Smooth muscle cell (in vitro differentiated cells): ENCODE measurements around the gene WASL. TPM values are rescaled to one million over a fixed set of nuclear protein-coding genes. Genes with fewer than 3 reads are reported as not detected.

Source experiments
- DNase-seq: peaks from one replicate; lab custom pipeline; 2025; ENCODE audit not compliant: unreplicated experiment; lab: John Stamatoyannopoulos, UW
- H2AFZ ChIP-seq: fragments of 200-600 bp; sonication (generic); 2 replicates; pipeline ENCODE4 v1.6.0; 2016; ENCODE audit warnings: antibody characterized with exemption, low read depth, mild to moderate bottlenecking
- H3F3A ChIP-seq: fragments of 200-600 bp; sonication (generic); 2 replicates; pipeline ENCODE4 v1.6.0; 2017; ENCODE audit warnings: antibody characterized with exemption, low read depth
- H3K27ac ChIP-seq: fragments of 200-600 bp; sonication (generic); 2 replicates; pipeline ENCODE4 v1.5.1; 2016; ENCODE audit warnings: low read depth, mild to moderate bottlenecking
- H3K27me3 ChIP-seq: fragments of 200-600 bp; sonication (generic); 2 replicates; pipeline ENCODE4 v1.6.1; 2016; ENCODE audit warnings: low read depth, mild to moderate bottlenecking
- H3K36me3 ChIP-seq: fragments of 200-600 bp; sonication (generic); 2 replicates; pipeline ENCODE4 v1.5.1; 2016; ENCODE audit warnings: low read depth
- H3K4me1 ChIP-seq: fragments of 200-600 bp; sonication (generic); 2 replicates; pipeline ENCODE4 v1.5.1; 2016; ENCODE audit warnings: low read depth
- H3K4me2 ChIP-seq: fragments of 200-600 bp; sonication (generic); 2 replicates; pipeline ENCODE4 v1.6.0; 2016; ENCODE audit warnings: mild to moderate bottlenecking
- H3K4me3 ChIP-seq: fragments of 200-600 bp; sonication (generic); 2 replicates; pipeline ENCODE4 v1.5.1; 2016; ENCODE audit warnings: mild to moderate bottlenecking
- H3K79me2 ChIP-seq: fragments of 200-600 bp; sonication (generic); 2 replicates; pipeline ENCODE4 v1.6.0; 2016; ENCODE audit warnings: low read depth, mild to moderate bottlenecking
- H3K9ac ChIP-seq: fragments of 200-600 bp; sonication (generic); 2 replicates; pipeline ENCODE4 v1.6.0; 2016; ENCODE audit warnings: low read depth
- H3K9me3 ChIP-seq: fragments of 200-600 bp; sonication (generic); replicated peaks from 2 replicates; pipeline ENCODE4 v1.5.1; 2016; ENCODE audit warnings: low read depth
- H4K20me1 ChIP-seq: fragments of 200-600 bp; sonication (generic); 2 replicates; pipeline ENCODE4 v1.6.0; 2016; ENCODE audit warnings: low read depth
- WGBS: methylation state at CpG from one replicate; pipeline ENCODE4 v1.1.7; 2016; ENCODE audit warnings: low lambda C conversion rate; 5-methylcytosine and 5-hydroxymethylcytosine counted together
- polyA plus RNA-seq: library from polyadenylated mRNA; unstranded; fragments of >200 nt; fragmentation: Nextera tagmentation; extraction: Ambion mirVana; gene quantifications from 2 replicates; pipeline ENCODE4 v1.2.1, GENCODE V29; 2016
- total RNA-seq: library from RNA; depleted of rRNA; stranded (reverse); fragments of >200 nt; gene quantifications from 2 replicates; pipeline ENCODE4 v1.2.3, GENCODE V29; 2014
- TF ChIP-seq, protein P1 (sequence below): fragments of 200-600 bp; sonication (generic); IDR thresholded peaks from 2 replicates; pipeline ENCODE4 v1.5.1; 2017; ENCODE audit warnings: borderline replicate concordance, mild to moderate bottlenecking, antibody characterized with exemption; ENCODE audit not compliant: insufficient read depth, poor library complexity, severe bottlenecking

Gene WASL
- total and polyA plus RNA-seq, 2 experiments from 2014 or later = 22.7 to 35.3 TPM

GRCh38 chr7:123665157-123665556 lies 83.6 kb downstream of the WASL start:
- Histone ChIP-seq H3K4me2 (no peak overlapping the region), H3K36me3 (no peaks in the 10 kb centered on the region), H3K27ac (no peak overlapping the region), H3K4me1 (no peaks in the 10 kb centered on the region), H3K79me2 (no peaks in the 10 kb centered on the region), H4K20me1 (no peaks in the 10 kb centered on the region), H3K4me3 (no peak overlapping the region), H2AFZ (no peak overlapping the region), H3K27me3 (no peaks in the 10 kb centered on the region), H3K9ac (no peak overlapping the region), H3F3A (no peaks in the 10 kb centered on the region), H3K9me3 (no peaks in the 10 kb centered on the region)
- TF ChIP-seq, protein P1, sequence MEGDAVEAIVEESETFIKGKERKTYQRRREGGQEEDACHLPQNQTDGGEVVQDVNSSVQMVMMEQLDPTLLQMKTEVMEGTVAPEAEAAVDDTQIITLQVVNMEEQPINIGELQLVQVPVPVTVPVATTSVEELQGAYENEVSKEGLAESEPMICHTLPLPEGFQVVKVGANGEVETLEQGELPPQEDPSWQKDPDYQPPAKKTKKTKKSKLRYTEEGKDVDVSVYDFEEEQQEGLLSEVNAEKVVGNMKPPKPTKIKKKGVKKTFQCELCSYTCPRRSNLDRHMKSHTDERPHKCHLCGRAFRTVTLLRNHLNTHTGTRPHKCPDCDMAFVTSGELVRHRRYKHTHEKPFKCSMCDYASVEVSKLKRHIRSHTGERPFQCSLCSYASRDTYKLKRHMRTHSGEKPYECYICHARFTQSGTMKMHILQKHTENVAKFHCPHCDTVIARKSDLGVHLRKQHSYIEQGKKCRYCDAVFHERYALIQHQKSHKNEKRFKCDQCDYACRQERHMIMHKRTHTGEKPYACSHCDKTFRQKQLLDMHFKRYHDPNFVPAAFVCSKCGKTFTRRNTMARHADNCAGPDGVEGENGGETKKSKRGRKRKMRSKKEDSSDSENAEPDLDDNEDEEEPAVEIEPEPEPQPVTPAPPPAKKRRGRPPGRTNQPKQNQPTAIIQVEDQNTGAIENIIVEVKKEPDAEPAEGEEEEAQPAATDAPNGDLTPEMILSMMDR = no peak
- DNase-seq = no peak
- 91% methylated on average over 2 of the region's 2 CpGs for WGBS

- TF ChIP-seq, protein P1 = no peak
- WGBS = 98% methylated on average over 6 of the region's 6 CpGs
Measured at GRCh38 chr7:123663200-123663599, 85.6 kb downstream of the WASL start.

GRCh38 chr7:123662755-123663154 lies 86.0 kb downstream of the WASL start:
- H3K4me2 ChIP-seq = no peak overlapping the region
- TF ChIP-seq, protein P1 = no peak
- no peak for DNase-seq
- H3K4me3 ChIP-seq = no peak overlapping the region
- no peaks in the 10 kb centered on the region for H3K27me3 ChIP-seq
- no peaks in the 10 kb centered on the region for H3K36me3 ChIP-seq
- H3K27ac ChIP-seq = no peak overlapping the region
- H3K4me1 ChIP-seq = no peaks in the 10 kb centered on the region
- H3K9me3 ChIP-seq = no peaks in the 10 kb centered on the region
- no peaks in the 10 kb centered on the region for H3K79me2 ChIP-seq
- 90% methylated on average over 3 of the region's 3 CpGs for WGBS
- no peaks in the 10 kb centered on the region for H4K20me1 ChIP-seq
- no peak overlapping the region for H3K9ac ChIP-seq
- no peak overlapping the region for H2AFZ ChIP-seq
- H3F3A ChIP-seq = no peaks in the 10 kb centered on the region

More at GRCh38 chr7:123663200-123663599, 85.6 kb downstream of the WASL start:
- no peak overlapping the region for H3K4me2 ChIP-seq
- H3K79me2 ChIP-seq = no peaks in the 10 kb centered on the region
- H4K20me1 ChIP-seq = no peaks in the 10 kb centered on the region
- no peak overlapping the region for H3K9ac ChIP-seq
- H3K4me1 ChIP-seq = no peaks in the 10 kb centered on the region
- no peak overlapping the region for H3K27ac ChIP-seq
- H3K9me3 ChIP-seq = no peaks in the 10 kb centered on the region
- no peaks in the 10 kb centered on the region for H3K36me3 ChIP-seq
- no peak overlapping the region for H3K4me3 ChIP-seq
- H3F3A ChIP-seq = no peaks in the 10 kb centered on the region
- no peak for DNase-seq
- no peaks in the 10 kb centered on the region for H3K27me3 ChIP-seq
- H2AFZ ChIP-seq = no peak overlapping the region

- H4K20me1 ChIP-seq = no peaks in the 10 kb centered on the region
- H3K79me2 ChIP-seq = no peaks in the 10 kb centered on the region
- no peaks in the 10 kb centered on the region for H3K27me3 ChIP-seq
- no peaks in the 10 kb centered on the region for H3K9me3 ChIP-seq
- H3K4me1 ChIP-seq = no peaks in the 10 kb centered on the region
- H2AFZ ChIP-seq = no peak overlapping the region
- H3K36me3 ChIP-seq = no peaks in the 10 kb centered on the region
- WGBS = 96% methylated on average over 15 of the region's 15 CpGs
- TF ChIP-seq, protein P1 = no peak
- H3K4me3 ChIP-seq = no peak overlapping the region
- no peak overlapping the region for H3K9ac ChIP-seq
- H3K4me2 ChIP-seq = no peak overlapping the region
- no peak overlapping the region for H3K27ac ChIP-seq
- H3F3A ChIP-seq = no peaks in the 10 kb centered on the region
- DNase-seq = no peak
Measured at GRCh38 chr7:123662293-123662692, 86.5 kb downstream of the WASL start.
